Ishikawa (cell line): ENCODE results near the gene CACUL1.

Experiments
- CEBPB ChIP-seq: IDR thresholded peaks from 2 replicates; pipeline ENCODE4 v1.6.1; 2012
- CREB1 ChIP-seq: IDR thresholded peaks from 2 replicates; pipeline ENCODE4 v1.6.1; 2012; ENCODE audit warnings: low read depth
- RAD21 ChIP-seq: IDR thresholded peaks from 2 replicates; pipeline ENCODE4 v1.6.1; 2012; ENCODE audit warnings: low read depth
- TF ChIP-seq, protein P1 (sequence below): IDR thresholded peaks from 2 replicates; pipeline ENCODE4 v1.6.1; 2012
- TF ChIP-seq, protein P2 (sequence below): IDR thresholded peaks from 2 replicates; pipeline ENCODE4 v1.6.1; 2012; ENCODE audit warnings: low read depth, mild to moderate bottlenecking
- TF ChIP-seq, protein P3 (sequence below): IDR thresholded peaks from 2 replicates; pipeline ENCODE4 v1.6.1; 2012

DNA sequence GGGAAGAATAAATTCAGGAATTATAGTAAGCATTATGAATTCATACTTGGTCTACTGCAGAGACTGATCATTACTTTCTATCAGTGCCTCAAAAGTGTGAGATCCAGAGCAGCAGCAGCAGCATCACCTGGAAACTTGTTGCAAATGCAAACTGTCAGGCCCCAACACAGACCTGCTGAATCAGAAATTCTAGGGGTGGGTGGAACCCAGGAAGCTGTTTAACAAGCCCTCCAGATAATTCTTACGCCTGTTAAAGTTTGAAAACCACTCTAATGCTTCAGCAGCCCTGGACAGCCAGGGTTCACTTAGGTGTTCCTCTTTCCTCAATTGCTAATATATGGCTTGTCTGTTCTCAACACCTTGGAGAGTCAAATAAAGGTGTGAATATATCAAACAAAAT, 19.5 kb downstream of the CACUL1 start:
- no peak for TF ChIP-seq CREB1
- TF ChIP-seq, protein P1, sequence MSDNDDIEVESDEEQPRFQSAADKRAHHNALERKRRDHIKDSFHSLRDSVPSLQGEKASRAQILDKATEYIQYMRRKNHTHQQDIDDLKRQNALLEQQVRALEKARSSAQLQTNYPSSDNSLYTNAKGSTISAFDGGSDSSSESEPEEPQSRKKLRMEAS = no peak
- TF ChIP-seq, protein P2, sequence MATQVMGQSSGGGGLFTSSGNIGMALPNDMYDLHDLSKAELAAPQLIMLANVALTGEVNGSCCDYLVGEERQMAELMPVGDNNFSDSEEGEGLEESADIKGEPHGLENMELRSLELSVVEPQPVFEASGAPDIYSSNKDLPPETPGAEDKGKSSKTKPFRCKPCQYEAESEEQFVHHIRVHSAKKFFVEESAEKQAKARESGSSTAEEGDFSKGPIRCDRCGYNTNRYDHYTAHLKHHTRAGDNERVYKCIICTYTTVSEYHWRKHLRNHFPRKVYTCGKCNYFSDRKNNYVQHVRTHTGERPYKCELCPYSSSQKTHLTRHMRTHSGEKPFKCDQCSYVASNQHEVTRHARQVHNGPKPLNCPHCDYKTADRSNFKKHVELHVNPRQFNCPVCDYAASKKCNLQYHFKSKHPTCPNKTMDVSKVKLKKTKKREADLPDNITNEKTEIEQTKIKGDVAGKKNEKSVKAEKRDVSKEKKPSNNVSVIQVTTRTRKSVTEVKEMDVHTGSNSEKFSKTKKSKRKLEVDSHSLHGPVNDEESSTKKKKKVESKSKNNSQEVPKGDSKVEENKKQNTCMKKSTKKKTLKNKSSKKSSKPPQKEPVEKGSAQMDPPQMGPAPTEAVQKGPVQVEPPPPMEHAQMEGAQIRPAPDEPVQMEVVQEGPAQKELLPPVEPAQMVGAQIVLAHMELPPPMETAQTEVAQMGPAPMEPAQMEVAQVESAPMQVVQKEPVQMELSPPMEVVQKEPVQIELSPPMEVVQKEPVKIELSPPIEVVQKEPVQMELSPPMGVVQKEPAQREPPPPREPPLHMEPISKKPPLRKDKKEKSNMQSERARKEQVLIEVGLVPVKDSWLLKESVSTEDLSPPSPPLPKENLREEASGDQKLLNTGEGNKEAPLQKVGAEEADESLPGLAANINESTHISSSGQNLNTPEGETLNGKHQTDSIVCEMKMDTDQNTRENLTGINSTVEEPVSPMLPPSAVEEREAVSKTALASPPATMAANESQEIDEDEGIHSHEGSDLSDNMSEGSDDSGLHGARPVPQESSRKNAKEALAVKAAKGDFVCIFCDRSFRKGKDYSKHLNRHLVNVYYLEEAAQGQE = no peak
- TF ChIP-seq, protein P3, sequence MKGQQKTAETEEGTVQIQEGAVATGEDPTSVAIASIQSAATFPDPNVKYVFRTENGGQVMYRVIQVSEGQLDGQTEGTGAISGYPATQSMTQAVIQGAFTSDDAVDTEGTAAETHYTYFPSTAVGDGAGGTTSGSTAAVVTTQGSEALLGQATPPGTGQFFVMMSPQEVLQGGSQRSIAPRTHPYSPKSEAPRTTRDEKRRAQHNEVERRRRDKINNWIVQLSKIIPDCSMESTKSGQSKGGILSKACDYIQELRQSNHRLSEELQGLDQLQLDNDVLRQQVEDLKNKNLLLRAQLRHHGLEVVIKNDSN = no peak
- TF ChIP-seq CEBPB = no peak
- no peak for TF ChIP-seq RAD21
